ENCODE data around the gene TUBB.
"Not testable (repeated sequence)": the region's sequence is repeated elsewhere in the genome, so short reads cannot be mapped to it uniquely, and the experiment has no call there.

Gene TUBB

DNA sequence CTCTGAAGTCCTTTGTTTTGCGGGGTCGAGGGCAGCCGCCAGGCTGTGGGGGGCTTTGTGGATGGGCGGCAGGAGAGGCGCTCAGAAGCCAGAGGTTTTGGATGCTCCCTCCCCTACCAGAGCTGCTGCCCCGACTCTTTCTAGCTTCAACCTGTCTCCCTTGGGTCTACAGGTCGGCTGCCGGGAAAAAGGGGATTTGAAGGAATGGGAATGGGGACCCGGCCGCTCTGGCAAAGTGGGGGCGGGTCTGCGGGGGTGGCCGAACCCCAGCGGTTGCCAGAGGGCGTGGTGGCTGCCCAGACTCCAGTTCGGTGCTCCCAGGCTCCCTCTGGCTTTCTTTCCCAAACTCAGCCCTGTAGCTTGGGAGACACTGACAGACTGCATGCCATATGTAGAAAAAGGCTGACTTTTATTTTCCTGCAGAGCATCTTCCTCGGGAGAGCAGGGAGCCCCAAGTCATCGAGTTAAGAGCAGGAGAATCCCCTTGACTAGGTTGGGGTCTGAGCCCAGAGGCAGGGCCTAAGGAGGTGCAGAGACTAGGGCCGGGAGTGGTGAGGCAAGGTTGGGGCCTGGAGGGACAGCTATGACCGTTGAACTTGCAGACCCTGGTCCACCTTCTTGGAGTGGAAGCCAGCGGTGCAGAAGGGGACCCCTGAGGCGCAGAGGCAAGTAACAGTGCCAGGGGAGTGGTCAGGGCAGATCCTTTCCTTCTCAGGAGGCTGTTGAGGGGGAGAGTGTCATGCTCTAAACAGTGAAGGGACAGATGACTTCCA, 32.3 kb upstream of the TUBB start:
- no peak for DNase-seq

GRCh38 chr6:30688569-30688968, 31.6 kb upstream of the TUBB start:
- DNase-seq = no peak

DNA sequence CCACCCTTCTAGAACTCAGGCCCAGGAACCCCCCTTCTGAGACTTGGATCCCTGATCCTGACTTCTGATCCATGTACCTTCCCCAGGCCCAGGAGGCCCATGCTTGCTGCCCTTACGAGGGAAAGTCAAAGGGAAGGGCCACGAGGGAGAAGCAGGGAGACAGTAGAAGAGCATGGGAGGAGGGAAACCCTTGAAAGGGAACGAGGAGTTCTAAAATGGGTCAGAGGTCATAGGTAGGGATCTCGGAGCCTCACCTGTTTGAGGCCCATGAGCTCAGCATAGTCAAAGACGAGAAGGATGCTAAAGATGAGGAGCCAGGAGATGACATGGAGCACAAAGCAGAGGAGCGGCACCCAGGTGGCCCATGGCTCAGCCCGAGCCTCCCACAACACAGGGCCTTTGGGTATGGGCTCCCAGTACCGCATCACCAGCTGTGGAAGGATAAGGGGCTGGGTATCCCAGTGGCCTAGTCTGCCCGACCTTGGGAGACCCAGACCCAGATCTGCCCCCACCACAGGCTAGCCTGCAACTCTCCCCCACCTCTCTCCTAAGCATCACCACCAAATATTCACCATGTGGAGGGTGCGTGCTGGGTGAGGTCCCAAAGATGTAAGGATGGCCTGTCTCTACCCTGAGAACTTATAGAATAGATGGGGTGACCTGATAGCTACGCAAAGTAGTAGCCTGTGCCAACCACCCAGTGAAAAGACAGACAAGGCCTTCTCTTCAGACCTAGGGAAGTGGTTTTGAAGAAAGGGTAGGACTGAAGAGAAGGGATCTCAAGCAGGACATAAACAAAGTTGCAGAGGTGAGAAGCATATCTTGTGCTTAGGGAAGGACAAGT, 30.9 kb upstream of the TUBB start:
- no peak for DNase-seq

- no peak for DNase-seq
These were observed 30.2 kb upstream of the TUBB start for GRCh38 chr6:30689985-30690384.

DNA sequence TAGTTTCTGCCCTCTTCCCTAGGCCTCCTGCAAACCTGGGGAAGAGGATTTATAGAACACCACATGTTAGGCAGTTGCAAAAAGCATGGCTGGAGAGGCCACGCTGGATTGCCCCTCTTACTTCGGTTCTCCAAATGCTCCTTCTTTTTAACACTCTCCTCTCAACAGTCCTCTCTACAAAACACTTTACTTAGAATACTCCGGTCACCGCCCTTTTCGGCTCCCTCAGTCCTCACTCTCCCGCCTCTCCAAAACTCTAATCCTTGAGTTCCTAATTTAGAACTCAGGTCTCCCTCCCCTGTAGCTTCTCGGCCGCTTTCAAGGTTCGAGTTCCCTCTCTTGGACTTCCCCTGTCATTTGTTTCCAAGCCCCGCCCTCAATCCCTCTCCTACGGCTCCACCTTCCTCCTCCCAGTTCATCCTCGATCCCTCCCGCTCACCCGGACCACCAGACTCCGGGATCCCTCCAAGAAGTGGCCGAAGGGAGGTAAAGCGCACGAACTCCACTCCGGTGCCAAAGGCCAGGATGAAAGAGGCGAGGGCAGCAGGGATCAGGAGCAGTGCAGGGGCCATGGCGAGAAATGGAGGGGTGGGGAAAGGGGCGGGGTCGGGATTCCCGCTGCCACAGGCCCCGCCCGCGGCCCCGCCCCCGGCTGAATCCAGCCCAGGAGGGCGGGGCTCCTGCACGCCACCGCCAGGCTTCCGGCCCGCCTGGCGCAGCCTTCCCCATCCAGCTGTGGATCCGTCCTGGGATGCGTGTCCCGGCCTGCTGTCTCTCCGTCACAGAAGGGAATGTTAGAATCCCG, 29.5 kb upstream of the TUBB start, which contains the start of gene NRM:
NRM (minus strand) TSS at position 582 of the 805 bp plus-strand sequence; CDS start at position 572, 10 bp downstream.
- DNase-seq = peak; percentile 79 to 85

GRCh38 chr6:30691208-30691847, 28.8 kb upstream of the TUBB start:
- no peak for DNase-seq

- no peak for DNase-seq
These were observed 23.7 kb upstream of the TUBB start for GRCh38 chr6:30696432-30696831.

- no peak for DNase-seq
These were observed 19.8 kb upstream of the TUBB start for GRCh38 chr6:30700340-30700739.

GRCh38 chr6:30703011-30703410, 17.1 kb upstream of the TUBB start:
- DNase-seq = no peak

DNA sequence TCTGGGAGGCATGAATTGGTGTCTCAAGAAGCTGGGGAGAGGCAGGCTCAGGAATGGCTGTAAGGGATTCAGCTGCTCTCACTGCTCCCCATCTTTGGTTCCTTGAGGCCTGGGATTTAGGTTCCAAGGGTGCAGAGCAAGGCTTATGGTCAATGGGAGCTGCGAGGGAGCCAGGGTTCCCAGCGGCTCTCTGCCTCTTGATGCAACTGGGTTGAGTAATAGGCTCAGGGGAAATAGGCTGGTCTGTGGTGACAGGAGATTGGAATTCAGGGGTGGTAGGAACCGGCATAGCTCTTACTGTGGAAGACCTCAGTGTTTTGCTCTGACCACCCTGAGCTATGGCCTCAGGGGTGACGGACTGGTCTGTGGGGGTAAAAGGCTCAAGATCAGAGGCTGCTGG, 16.3 kb upstream of the TUBB start:
- DNase-seq = no peak

DNA sequence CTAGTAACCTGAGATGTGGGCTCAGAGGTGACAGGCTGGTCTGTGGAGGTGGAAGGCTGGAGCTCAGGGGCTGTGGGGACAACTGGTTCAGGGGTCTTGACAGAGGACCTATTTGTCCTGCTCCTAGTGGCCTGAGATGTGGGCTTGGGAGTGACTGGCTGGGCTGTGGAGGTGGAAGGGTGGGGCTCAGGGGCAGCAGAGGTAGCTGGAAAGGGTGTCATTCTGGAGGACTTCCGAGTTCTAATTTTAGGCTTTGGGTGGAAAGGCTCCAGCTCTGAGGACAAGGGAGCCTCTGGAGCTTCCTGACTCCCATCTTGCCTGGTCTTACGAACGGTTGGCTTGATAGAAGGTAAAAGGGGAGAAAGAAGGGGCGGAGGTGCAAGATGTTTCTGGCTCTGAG, 14.5 kb upstream of the TUBB start:
- no peak for DNase-seq

GRCh38 chr6:30707281-30707850, 12.8 kb upstream of the TUBB start:
- no peak for DNase-seq

DNA sequence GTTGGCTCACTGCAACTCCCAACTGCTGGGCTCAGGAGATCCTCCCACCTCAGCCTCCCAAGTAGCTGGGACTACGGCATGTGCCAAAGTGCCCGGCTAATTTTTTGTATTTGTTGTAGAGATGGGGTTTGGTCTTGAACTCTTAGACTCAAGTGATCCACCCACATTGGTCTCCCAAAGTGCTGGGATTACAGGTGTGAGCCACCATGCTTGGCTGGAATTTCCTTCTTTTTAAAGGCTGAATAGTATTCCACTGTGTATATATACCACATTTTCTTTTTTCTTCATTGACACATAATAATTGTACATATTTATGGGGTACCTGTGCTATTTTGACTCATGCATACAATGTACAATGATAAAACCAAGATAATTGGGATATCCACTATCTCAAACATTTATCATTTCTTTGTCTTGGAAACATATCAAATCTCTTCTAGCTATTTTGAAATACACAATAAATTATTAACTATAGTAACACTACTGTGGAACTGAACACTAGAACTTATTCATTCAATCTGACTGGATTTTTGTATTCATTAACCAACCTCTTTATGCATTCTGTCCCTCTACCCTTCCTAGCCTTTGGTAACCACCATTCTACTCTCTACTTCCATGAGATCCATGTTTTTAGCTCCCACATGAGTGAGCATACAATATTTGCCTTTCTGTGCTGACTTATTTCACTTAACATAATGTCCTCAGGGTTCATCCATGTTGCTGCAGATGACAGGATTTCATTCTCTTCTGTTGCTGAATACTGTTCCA, 10.9 kb upstream of the TUBB start:
- no peak for DNase-seq

DNA sequence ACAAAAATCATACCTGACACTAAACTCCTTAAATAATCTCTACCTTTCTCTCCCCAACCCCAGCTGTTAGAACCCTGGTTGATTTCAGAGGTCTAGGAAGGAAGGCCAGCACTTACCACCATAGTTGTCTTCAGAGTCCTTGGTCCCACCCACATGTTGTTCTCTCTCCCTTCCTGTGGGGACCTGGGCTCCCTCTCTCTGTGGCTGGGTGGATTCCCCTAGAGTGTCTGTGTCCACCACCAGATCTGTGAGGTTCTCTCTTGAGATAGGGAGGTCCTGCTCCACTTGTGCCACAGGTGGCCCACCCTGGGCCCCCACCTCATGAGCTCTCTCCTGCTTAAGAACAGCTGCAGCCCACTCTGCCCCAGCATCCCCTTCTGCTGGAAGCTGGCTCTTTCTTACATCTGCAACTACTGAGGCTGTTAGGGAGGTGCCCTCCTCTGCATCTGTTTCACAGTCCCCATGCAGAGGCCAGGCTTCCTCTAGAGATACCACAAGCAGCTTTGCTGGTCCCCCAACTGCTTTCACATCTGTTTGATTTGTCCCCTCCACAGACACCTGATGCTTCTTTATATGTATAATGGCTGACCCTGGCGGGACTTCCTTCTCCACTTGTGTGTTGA, 8.3 kb upstream of the TUBB start:
- no peak for DNase-seq

GRCh38 chr6:30712441-30712945, 7.7 kb upstream of the TUBB start:
- no peak for DNase-seq

DNA sequence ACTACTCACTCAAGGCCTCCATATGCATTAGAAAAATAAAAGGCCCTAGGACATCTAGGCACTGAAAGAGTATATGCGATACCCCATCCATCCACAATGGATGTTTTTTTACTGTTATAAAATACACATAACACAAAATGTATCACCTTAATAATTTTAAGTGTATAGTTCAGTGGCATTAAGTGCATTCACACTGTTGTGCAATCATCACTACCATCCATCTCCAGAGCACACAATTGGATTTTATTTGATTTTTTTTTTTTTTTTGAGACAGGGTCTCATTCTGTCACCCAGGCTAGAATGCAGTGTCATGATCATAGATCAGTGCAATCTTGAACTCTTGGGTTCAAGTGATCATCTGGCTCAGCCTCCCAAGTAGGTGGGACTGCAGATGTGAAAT, 5.9 kb upstream of the TUBB start:
- DNase-seq = no peak

DNA sequence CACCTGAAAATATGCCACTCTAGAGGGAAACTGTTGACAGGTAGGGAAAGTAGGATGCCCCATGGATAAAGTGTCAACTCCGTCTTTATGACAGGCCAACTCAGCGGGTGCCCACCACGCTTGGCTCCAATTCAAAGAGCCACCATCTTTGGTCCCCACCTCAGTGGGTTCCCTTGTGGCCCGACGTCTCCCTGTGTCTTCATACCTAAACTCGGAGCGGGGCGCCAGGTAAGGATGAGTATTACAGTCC, 3.3 kb upstream of the TUBB start:
- no peak for DNase-seq

DNA sequence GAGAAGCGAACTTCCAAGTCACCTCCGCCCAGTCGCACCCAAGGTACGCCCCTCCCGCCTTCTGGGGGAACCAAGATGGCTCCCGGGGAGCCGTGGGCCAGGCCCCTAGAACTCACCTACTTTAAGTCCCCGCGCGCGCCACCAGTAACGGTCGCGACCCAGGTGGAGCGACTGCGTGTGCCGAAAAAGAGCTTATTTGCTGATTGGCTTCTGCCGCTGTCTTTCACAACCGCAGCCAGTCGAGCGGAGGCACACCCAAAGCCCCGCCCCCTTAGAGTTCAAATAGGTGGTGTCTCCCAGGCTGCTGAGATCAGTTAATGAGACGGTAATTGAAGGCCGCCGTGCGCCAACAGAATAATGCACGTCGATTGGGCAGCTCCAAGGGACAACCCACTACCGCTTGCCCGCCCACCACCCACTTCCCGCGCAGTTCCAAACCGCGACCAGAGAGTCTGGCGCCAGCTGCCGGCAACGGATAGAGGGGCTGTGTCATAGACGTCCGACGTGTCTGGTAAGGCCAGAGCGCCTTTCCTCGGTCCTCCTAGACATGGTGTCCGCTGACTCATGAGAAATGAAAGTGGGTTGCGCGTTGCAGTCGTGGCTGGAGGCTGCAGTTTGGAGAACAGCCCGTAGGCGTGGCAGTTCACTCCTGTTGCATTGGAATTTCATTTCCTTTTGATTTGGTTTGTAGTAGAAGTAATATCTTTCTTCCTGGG, 2.9 kb upstream of the TUBB start, which contains the start of gene MDC1:
MDC1 (minus strand) TSS at position 153 of the 716 bp plus-strand sequence. CDS start 2,106 bp downstream, outside the sequence.
- DNase-seq = peak; percentile 95 to 96

- DNase-seq = not testable (repeated sequence)
These were observed 2.1 kb upstream of the TUBB start for GRCh38 chr6:30717845-30718720.

Measured in stimulated activated CD4-positive, alpha-beta T cell treated with anti-CD3 and anti-CD28 coated beads, Interleukin-2, amount 100 ng/mL, for 48 hours (primary cell).